Uterus (tissue), 2 donors: ENCODE data around the gene PSMB9.

ENCODE experiments used
- CTCF ChIP-seq, 4 experiments: fragments of 200-600 bp in 2 of 4; fragments of 450-650 bp in 2 of 4; sonication (generic) in 2 of 4; IDR thresholded peaks; one replicate each; pipeline ENCODE4 v1.5.1; 2016 to 2019; ENCODE audit warnings: antibody characterized with exemption in 4 of 4, mild to moderate bottlenecking in 2 of 4, moderate library complexity in 1 of 4
- POLR2A ChIP-seq, 2 donors: fragments of 450-650 bp; IDR thresholded peaks; one replicate each; pipeline ENCODE4 v1.6.1; 2016; ENCODE audit warnings: antibody characterized with exemption in 2 of 2, mild to moderate bottlenecking in 1 of 2, moderate library complexity in 1 of 2

- TF ChIP-seq POLR2A (IDR thresholded peaks at IDR 0.05) (no peak), CTCF (IDR thresholded peaks at IDR 0.05) (no peak)
These were observed 18.7 kb upstream of the PSMB9 start for GRCh38 chr6:32835167-32835893.
